H1 (cell line): ENCODE results near the gene UGT1A7. TPM values are rescaled to one million over a fixed set of nuclear protein-coding genes. Genes with fewer than 3 reads are reported as not detected.

Experiments used
- CTCF ChIA-PET: fragments of 300-600 bp; sonication (Branson Sonifier 250); formaldehyde crosslinking; loops from one replicate; lab custom pipeline; 2021; ENCODE audit not compliant: partially characterized antibody; lab: Charles Lee
- POLR2A ChIA-PET: fragments of 300-600 bp; sonication (Branson Sonifier 250); formaldehyde crosslinking; loops from one replicate; lab custom pipeline; 2021; ENCODE audit warnings: inconsistent platforms; ENCODE audit not compliant: partially characterized antibody; lab: Charles Lee
- DNase-seq, 2 experiments: peaks; one replicate each; pipeline versions ENCODE4 v3.0.0 to v3.0.0-alpha.2; 2010 to 2022; ENCODE audit warnings: low spot score in 2 of 2, low read depth in 1 of 2, mixed read lengths in 1 of 2
- FAIRE-seq: peaks from 2 replicates; lab custom pipeline; 2011; peaks lifted over from hg19 to GRCh38; lab: Jason Lieb, UNC
- H2AFZ ChIP-seq: 2 replicates; pipeline ENCODE4 v1.8.1; 2012; ENCODE audit warnings: low read length, inconsistent platforms
- H2AK5ac ChIP-seq: 2 replicates; pipeline ENCODE4 v1.6.1; 2013; ENCODE audit warnings: low read depth, low read length
- H2BK120ac ChIP-seq: replicated peaks from 2 replicates; pipeline ENCODE3; 2013; ENCODE audit warnings: low read depth, low read length, inconsistent platforms
- H2BK12ac ChIP-seq: 2 replicates; pipeline ENCODE4 v1.6.1; 2013; ENCODE audit warnings: low read depth, low read length
- H2BK15ac ChIP-seq: 2 replicates; pipeline ENCODE4 v1.6.1; 2013; ENCODE audit warnings: low read length
- H2BK20ac ChIP-seq: 2 replicates; pipeline ENCODE4 v1.6.1; 2013; ENCODE audit warnings: low read length
- H2BK5ac ChIP-seq: 2 replicates; pipeline ENCODE4 v1.6.1; 2013; ENCODE audit warnings: low read depth, low read length
- H3K14ac ChIP-seq: 2 replicates; pipeline ENCODE4 v1.6.1; 2013; ENCODE audit warnings: inconsistent platforms; ENCODE audit not compliant: insufficient read length
- H3K18ac ChIP-seq: 2 replicates; pipeline ENCODE4 v1.6.1; 2013; ENCODE audit warnings: low read length; ENCODE audit errors: extremely low read depth
- H3K23ac ChIP-seq: 2 replicates; pipeline ENCODE4 v1.6.1; 2013; ENCODE audit warnings: inconsistent platforms; ENCODE audit not compliant: insufficient read length
- H3K23me2 ChIP-seq: 2 replicates; pipeline ENCODE4 v1.6.1; 2013; ENCODE audit warnings: low read depth, low read length
- H3K27ac ChIP-seq: 2 replicates; pipeline ENCODE4 v1.6.1; 2011; ENCODE audit warnings: low read depth, low read length, inconsistent platforms
- H3K27me3 ChIP-seq, 4 experiments: replicated peaks in 1 of 4; 1 replicate in 1 of 4; 2 replicates in 3 of 4; pipeline versions ENCODE4 v1.6.1 to v1.8.1; 2011 to 2013; ENCODE audit warnings: low read length in 3 of 4, mild to moderate bottlenecking in 3 of 4, inconsistent platforms in 2 of 4, mixed read lengths in 2 of 4, moderate library complexity in 1 of 4; ENCODE audit not compliant: control insufficient read depth in 3 of 4, insufficient read depth in 3 of 4; ENCODE audit errors: extremely low read depth in 1 of 4
- H3K36me3 ChIP-seq, 4 experiments: 2 replicates each; pipeline versions ENCODE4 v1.6.1 to v1.8.1; 2011 to 2013; ENCODE audit warnings: mild to moderate bottlenecking in 4 of 4, low read length in 3 of 4, moderate library complexity in 2 of 4, control low read depth in 1 of 4, inconsistent platforms in 1 of 4; ENCODE audit not compliant: insufficient read depth in 4 of 4, control insufficient read depth in 2 of 4
- H3K4ac ChIP-seq: replicated peaks from 2 replicates; pipeline ENCODE3; 2013; ENCODE audit warnings: low read length, low read depth, mixed read lengths, inconsistent platforms; ENCODE audit not compliant: insufficient read length
- H3K4me1 ChIP-seq, 4 experiments: replicated peaks in 1 of 4; 1 replicate in 1 of 4; 2 replicates in 3 of 4; pipeline versions ENCODE4 v1.6.1 to v1.8.1; 2011 to 2013; ENCODE audit warnings: low read length in 3 of 4, inconsistent platforms in 2 of 4, mixed read lengths in 1 of 4; ENCODE audit not compliant: insufficient read depth in 4 of 4, control insufficient read depth in 3 of 4
- H3K4me2 ChIP-seq, 2 experiments: 2 replicates each; pipeline versions ENCODE4 v1.6.1 to v1.8.1; 2011 to 2013; ENCODE audit warnings: low read depth in 2 of 2, low read length in 2 of 2, control low read depth in 1 of 2, inconsistent platforms in 1 of 2, mild to moderate bottlenecking in 1 of 2; ENCODE audit not compliant: insufficient read depth in 1 of 2
- H3K4me3 ChIP-seq, 4 experiments: fragments of 200-600, 300-600 bp in 1 of 4; sonication (generic), shearing (Covaris generic), sonication (Bioruptor Twin) in 1 of 4; 2 replicates each; pipeline versions ENCODE4 v1.5.1 to v1.8.1; 2011 to 2016; ENCODE audit warnings: low read length in 4 of 4, low read depth in 3 of 4, control low read depth in 2 of 4, inconsistent platforms in 2 of 4, mild to moderate bottlenecking in 2 of 4, mixed read lengths in 1 of 4, moderate library complexity in 1 of 4; ENCODE audit not compliant: insufficient read depth in 2 of 4; ENCODE audit errors: extremely low read depth in 1 of 4
- H3K56ac ChIP-seq: replicated peaks from 2 replicates; pipeline ENCODE3; 2013; ENCODE audit warnings: low read depth, mild to moderate bottlenecking, mixed read lengths, low read length, inconsistent platforms; ENCODE audit not compliant: insufficient read length
- H3K79me1 ChIP-seq: 2 replicates; pipeline ENCODE4 v1.6.1; 2013; ENCODE audit warnings: low read depth, low read length, control low read depth
- H3K79me2 ChIP-seq, 2 experiments: 2 replicates each; pipeline versions ENCODE4 v1.6.1 to v1.8.1; 2012 to 2013; ENCODE audit warnings: low read length in 2 of 2, mild to moderate bottlenecking in 2 of 2, inconsistent platforms in 1 of 2; ENCODE audit not compliant: insufficient read depth in 2 of 2, control insufficient read depth in 1 of 2
- H3K9ac ChIP-seq, 4 experiments: replicated peaks in 1 of 4; 1 replicate in 1 of 4; 2 replicates in 3 of 4; pipeline versions ENCODE4 v1.6.1 to v1.8.1; 2011 to 2013; ENCODE audit warnings: low read depth in 3 of 4, low read length in 3 of 4, control low read depth in 2 of 4, mild to moderate bottlenecking in 2 of 4, moderate library complexity in 2 of 4, inconsistent platforms in 1 of 4; ENCODE audit errors: extremely low read depth in 1 of 4
- H3K9me3 ChIP-seq, 2 experiments: 2 replicates each; pipeline versions ENCODE4 v1.6.1 to v1.8.1; 2012 to 2013; ENCODE audit warnings: mild to moderate bottlenecking in 2 of 2, moderate library complexity in 2 of 2, control low read depth in 1 of 2, inconsistent platforms in 1 of 2, low read depth in 1 of 2, low read length in 1 of 2, mixed read lengths in 1 of 2; ENCODE audit not compliant: insufficient read depth in 2 of 2
- H4K20me1 ChIP-seq, 2 experiments: replicated peaks in 1 of 2; 2 replicates each; pipeline versions ENCODE3 to v1.8.1; 2011 to 2013; ENCODE audit warnings: inconsistent platforms in 2 of 2, low read length in 2 of 2, mild to moderate bottlenecking in 1 of 2; ENCODE audit not compliant: insufficient read depth in 2 of 2, control insufficient read depth in 1 of 2
- H4K5ac ChIP-seq: 2 replicates; pipeline ENCODE4 v1.6.1; 2013; ENCODE audit warnings: low read length, low read depth, mixed read lengths, inconsistent platforms; ENCODE audit not compliant: insufficient read length
- H4K8ac ChIP-seq: 2 replicates; pipeline ENCODE4 v1.8.0; 2013; ENCODE audit warnings: mild to moderate bottlenecking, moderate library complexity, low read length, inconsistent platforms; ENCODE audit not compliant: insufficient read depth; ENCODE audit errors: extremely low read depth
- H4K91ac ChIP-seq: replicated peaks from 2 replicates; pipeline ENCODE3; 2013; ENCODE audit warnings: low read length, mixed read lengths, inconsistent platforms; ENCODE audit not compliant: insufficient read length
- BACH1 ChIP-seq: IDR thresholded peaks from 2 replicates; pipeline ENCODE4 v1.6.1; 2012; ENCODE audit warnings: low read length, improper control_type of control experiment
- CTCF ChIP-seq, 3 experiments: IDR thresholded peaks; 1 replicate in 2 of 3; 2 replicates in 1 of 3; pipeline versions ENCODE4 v1.5.1 to v1.6.1; 2011; ENCODE audit warnings: low read length in 3 of 3, mild to moderate bottlenecking in 3 of 3, inconsistent platforms in 2 of 3, low read depth in 1 of 3, moderate library complexity in 1 of 3; ENCODE audit not compliant: insufficient read depth in 1 of 3; ENCODE audit errors: control extremely low read depth in 1 of 3
- E2F6 ChIP-seq: IDR thresholded peaks from 2 replicates; pipeline ENCODE4 v1.6.1; 2012; ENCODE audit warnings: inconsistent platforms
- GTF2F1 ChIP-seq: IDR thresholded peaks from 2 replicates; pipeline ENCODE4 v1.6.1; 2012; ENCODE audit warnings: low read depth, low read length, improper control_type of control experiment, borderline replicate concordance
- KDM5A ChIP-seq: fragments of 200-600 bp; IDR thresholded peaks from 2 replicates; pipeline ENCODE4 v1.7.1; 2012; ENCODE audit warnings: mild to moderate bottlenecking, low read length, inconsistent platforms, mixed read lengths
- POU5F1 ChIP-seq: IDR thresholded peaks from 2 replicates; pipeline ENCODE4 v1.6.1; 2011; ENCODE audit warnings: low read depth, mild to moderate bottlenecking, low read length, moderate library complexity
- RFX5 ChIP-seq: IDR thresholded peaks from 2 replicates; pipeline ENCODE4 v1.6.1; 2011; ENCODE audit warnings: low read depth, low read length, improper control_type of control experiment, borderline replicate concordance
- SIN3A ChIP-seq, 2 experiments: IDR thresholded peaks in 1 of 2; conservative IDR thresholded peaks in 1 of 2; 2 replicates each; pipeline ENCODE4 v1.6.1; 2011 to 2012; ENCODE audit warnings: low read length in 2 of 2, improper control_type of control experiment in 1 of 2, low read depth in 1 of 2, mild to moderate bottlenecking in 1 of 2
- SIRT6 ChIP-seq: IDR thresholded peaks from one replicate; pipeline ENCODE4 v1.7.1; 2012; ENCODE audit warnings: low read length, inconsistent platforms
- WGBS, 2 experiments: shearing (Covaris generic) in 1 of 2; methylation state at CpG; one replicate each; pipeline versions ENCODE4 v1.1.6 to v1.1.7; 2013 to 2015; ENCODE audit warnings: low lambda C conversion rate in 2 of 2, mixed read lengths in 2 of 2, inconsistent platforms in 1 of 2, low coverage in 1 of 2, missing lambda C conversion rate in 1 of 2; ENCODE audit not compliant: insufficient replicate concordance in 2 of 2, insufficient coverage in 1 of 2, insufficient read length in 1 of 2; ENCODE audit errors: extremely low coverage in 1 of 2, missing lambda C conversion rate in 1 of 2; 5-methylcytosine and 5-hydroxymethylcytosine counted together
- polyA plus RNA-seq, 7 experiments: library from polyadenylated mRNA; depleted of rRNA in 3 of 7; stranded (reverse) in 5 of 7; unstranded in 2 of 7; fragments of >200 nt in 5 of 7; fragments of 200-250 nt in 2 of 7; gene quantifications; 1 replicate in 5 of 7; 2 replicates in 1 of 7; 4 replicates in 1 of 7; pipeline versions ENCODE4 v1.2.1 to v1.2.3, GENCODE V29; 2011 to 2013; ENCODE audit warnings: missing spikeins in 2 of 7, mixed read lengths in 2 of 7
- total RNA-seq: library from RNA; stranded (reverse); fragmentation: NEBNext Ultra II Directional; extraction: Animal tissue kit (Norgen Biotek cat#: 25700); gene quantifications from 2 replicates; pipeline ENCODE4 v1.2.1, GENCODE V29; 2021

Gene UGT1A7
- total and polyA plus RNA-seq, 2 of the 8 experiments (the other 6 are each of a cell fraction or from before 2014, with no cell fraction given): not detected

- Histone ChIP-seq H2BK120ac (no peak overlapping the region), H3K27ac (no peak overlapping the region), H3K23me2 (no peaks in the 10 kb centered on the region), H3K4me3 (no peak overlapping the region), H3K18ac (no peak overlapping the region), H3K56ac (no peak overlapping the region), H3K4ac (no peak overlapping the region), H3K23ac (no peak overlapping the region), H3K14ac (no peak overlapping the region), H3K27me3 (peaks cover 0 to 1% (median 0%) of the 10 kb centered on the region in 4 experiments; a peak in 1 of 7 replicates), H4K91ac (no peak overlapping the region), H2BK15ac (no peak overlapping the region), H2BK5ac (no peak overlapping the region), H3K79me1 (no peaks in the 10 kb centered on the region), H3K4me2 (no peak overlapping the region), H2BK12ac (no peak overlapping the region; the same call in 1 of the 2 replicates), H3K36me3 (no peaks in the 10 kb centered on the region), H3K4me1 (no peaks in the 10 kb centered on the region), H4K8ac (no peak overlapping the region), H4K20me1 (no peaks in the 10 kb centered on the region), H4K5ac (no peak overlapping the region), H3K9ac (no peak overlapping the region), H3K9me3 (no peaks in the 10 kb centered on the region), H2BK20ac (no peak overlapping the region), H2AK5ac (no peak overlapping the region), H3K79me2 (no peaks in the 10 kb centered on the region), H2AFZ (0 out of 2 replicates have a peak overlapping the region, but pooled peaks have one; percentile 24)
- FAIRE-seq (no peak), DNase-seq (no peak)
- WGBS, 2 experiments: 100% methylated on average over 1 of the region's 1 CpG; no CpG with 5 or more reads in 1 of the 2 experiments
- ChIA-PET POLR2A (no interaction called here), CTCF (interaction anchor here (0.6 to 0.7 kb wide), 4 partner anchors 108 to 309 kb away, joined by 3 to 4 read pairs (median 4); no protein-coding TSS in a partner anchor)
- no peak for TF ChIP-seq CTCF (IDR thresholded peaks at IDR 0.05; ENCODE audit: control extremely low read depth in 1 of 3, insufficient read depth in 1 of 3, low read depth in 1 of 3, low read length in 3 of 3)
- no peak for TF ChIP-seq E2F6
- TF ChIP-seq POU5F1: no peak
- no peak for TF ChIP-seq SIN3A (conservative IDR thresholded peaks at IDR 0.05 in 1 of 2, IDR thresholded peaks at IDR 0.05 in 1 of 2; ENCODE audit: low read depth in 1 of 2, low read length in 2 of 2)
- TF ChIP-seq SIRT6: no peak
- no peak for TF ChIP-seq KDM5A
- no peak for TF ChIP-seq BACH1
- TF ChIP-seq GTF2F1: no peak
- TF ChIP-seq RFX5: no peak
These were observed 25.0 kb downstream of the UGT1A7 start for GRCh38 chr2:233706720-233707119.
